Right lobe of liver (tissue), 6 donors: Measurements from ENCODE around the gene PFN1. TPM values are rescaled to one million over a fixed set of nuclear protein-coding genes. Genes with fewer than 3 reads are reported as not detected.
"Not testable (repeated sequence)": the region's sequence is repeated elsewhere in the genome, so short reads cannot be mapped to it uniquely, and the experiment has no call there.

Experiments used
- ATAC-seq, 4 donors: fragments of 200-7000 bp; cut with Tn5 transposase; one replicate each; pipeline ENCODE4 v1.9.1; 2020; ENCODE audit warnings: mild to moderate bottlenecking in 4 of 4, moderate library complexity in 4 of 4
- DNase-seq, 3 donors: peaks; one replicate each; pipeline ENCODE4 v3.0.0-alpha.2; 2020
- H3K27ac ChIP-seq, 3 donors: fragments of 200-600 bp; one replicate each; pipeline ENCODE4 v1.8.0; 2022
- H3K27me3 ChIP-seq, 2 donors: fragments of 200-600 bp; one replicate each; pipeline ENCODE4 v1.8.0; 2022
- H3K36me3 ChIP-seq, 4 donors: fragments of 200-600 bp; sonication (generic) in 1 of 4; one replicate each; pipeline versions ENCODE4 v1.5.1 to v1.8.0; 2017 to 2022; ENCODE audit warnings: control low read depth in 1 of 4
- H3K4me1 ChIP-seq, 4 donors: fragments of 200-600 bp; sonication (generic) in 1 of 4; one replicate each; pipeline versions ENCODE4 v1.5.1 to v1.8.0; 2017 to 2022; ENCODE audit warnings: control low read depth in 1 of 4
- H3K4me3 ChIP-seq, 3 donors: fragments of 200-600 bp; one replicate each; pipeline ENCODE4 v1.8.0; 2022
- H3K9me3 ChIP-seq, 4 donors: fragments of 200-600 bp; sonication (generic) in 1 of 4; one replicate each; pipeline versions ENCODE4 v1.5.1 to v1.8.0; 2017 to 2022; ENCODE audit warnings: control low read depth in 1 of 4
- POLR2A ChIP-seq: fragments of 450-650 bp; IDR thresholded peaks from one replicate; pipeline ENCODE4 v1.6.1; 2017; ENCODE audit warnings: antibody characterized with exemption, mild to moderate bottlenecking
- WGBS: methylation state at CpG from one replicate; pipeline ENCODE4 v1.1.6; 2018; ENCODE audit warnings: low coverage, low lambda C conversion rate; ENCODE audit not compliant: insufficient coverage; ENCODE audit errors: missing lambda C conversion rate; 5-methylcytosine and 5-hydroxymethylcytosine counted together
- intact Hi-C, 2 donors: fragments of 100-400 bp; cut with DNase I; formaldehyde crosslinking; loops; one replicate each; pipeline versions ENCODE4 v1.11.2 to v1.14.1; 2022
- total RNA-seq, 6 experiments: library from RNA; depleted of rRNA in 2 of 6; stranded (reverse); fragments of >200 nt in 2 of 6; fragmentation: NEBNext Ultra II Directional in 3 of 6; extraction: Animal tissue kit (Norgen Biotek cat#: 25700) in 3 of 6; gene quantifications; one replicate each; pipeline versions ENCODE4 v1.1.0 to v1.2.4, GENCODE V29; 2016 to 2023
- TF ChIP-seq, protein P1 (sequence below), 4 donors: fragments of 200-600 bp in 3 of 4; fragments of 450-650 bp in 1 of 4; IDR thresholded peaks; one replicate each; pipeline versions ENCODE4 v1.5.1 to v1.8.0; 2016 to 2022; ENCODE audit warnings: antibody characterized with exemption in 4 of 4, mild to moderate bottlenecking in 2 of 4
- donor health status: DM: no; HTN: yes; CAD: no.
- donor health status: DM: no; HTN: no; CAD: no.
- donor health status: DM: no; HTN: no; CAD: no.
- donor health status: DM: no; HTN: yes; CAD: no.
- donor health status: DM: no; HTN: yes; CAD: no.

PFN1 gene
- total RNA-seq, 6 experiments from 2014 or later: 221 to 1,037 (median 292) TPM

GRCh38 chr17:4908711-4909496 lies 39.4 kb downstream of the PFN1 start:
- Histone ChIP-seq H3K27me3 (no peaks in the 10 kb centered on the region), H3K4me1 (peaks cover 0 to 12% (median 5%) of the 10 kb centered on the region in 4 donors), H3K4me3 (no peak overlapping the region), H3K27ac (peak overlapping the region in 2 of 3 donors; percentile 42 to 57), H3K9me3 (no peaks in the 10 kb centered on the region), H3K36me3 (no peaks in the 10 kb centered on the region)
- ATAC-seq (peak; percentile 94 to 99 (median 96)), DNase-seq (peak; percentile 90 to 91 (median 91))
- intact Hi-C loops: no loop called here
- no peak for TF ChIP-seq POLR2A
- TF ChIP-seq, protein P1, sequence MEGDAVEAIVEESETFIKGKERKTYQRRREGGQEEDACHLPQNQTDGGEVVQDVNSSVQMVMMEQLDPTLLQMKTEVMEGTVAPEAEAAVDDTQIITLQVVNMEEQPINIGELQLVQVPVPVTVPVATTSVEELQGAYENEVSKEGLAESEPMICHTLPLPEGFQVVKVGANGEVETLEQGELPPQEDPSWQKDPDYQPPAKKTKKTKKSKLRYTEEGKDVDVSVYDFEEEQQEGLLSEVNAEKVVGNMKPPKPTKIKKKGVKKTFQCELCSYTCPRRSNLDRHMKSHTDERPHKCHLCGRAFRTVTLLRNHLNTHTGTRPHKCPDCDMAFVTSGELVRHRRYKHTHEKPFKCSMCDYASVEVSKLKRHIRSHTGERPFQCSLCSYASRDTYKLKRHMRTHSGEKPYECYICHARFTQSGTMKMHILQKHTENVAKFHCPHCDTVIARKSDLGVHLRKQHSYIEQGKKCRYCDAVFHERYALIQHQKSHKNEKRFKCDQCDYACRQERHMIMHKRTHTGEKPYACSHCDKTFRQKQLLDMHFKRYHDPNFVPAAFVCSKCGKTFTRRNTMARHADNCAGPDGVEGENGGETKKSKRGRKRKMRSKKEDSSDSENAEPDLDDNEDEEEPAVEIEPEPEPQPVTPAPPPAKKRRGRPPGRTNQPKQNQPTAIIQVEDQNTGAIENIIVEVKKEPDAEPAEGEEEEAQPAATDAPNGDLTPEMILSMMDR (IDR thresholded peaks at IDR 0.05): peak; percentile 88 to 96 (median 91)
- WGBS: 10% methylated on average over 15 of the region's 20 CpGs

GRCh38 chr17:4908301-4908700 lies 40.0 kb downstream of the PFN1 start:
- TF ChIP-seq, protein P1 (IDR thresholded peaks at IDR 0.05): no peak
- peak; percentile 62 for TF ChIP-seq POLR2A
- peak in 1 of 3 donors; percentile 57 for DNase-seq
- H3K27ac ChIP-seq: peak overlapping the region in 1 of 3 donors; percentile 19

GRCh38 chr17:4906642-4907041 lies 41.7 kb downstream of the PFN1 start:
- H3K27me3 ChIP-seq, H3K27ac ChIP-seq, H3K9me3 ChIP-seq, DNase-seq, H3K36me3 ChIP-seq, H3K4me3 ChIP-seq, intact Hi-C loops, ATAC-seq: not testable (repeated sequence)
- peaks cover 0 to 14% (median 6%) of the 10 kb centered on the region in 4 donors for H3K4me1 ChIP-seq

More at GRCh38 chr17:4908301-4908700, 40.0 kb downstream of the PFN1 start:
- peak in 3 of 4 donors; percentile 54 to 71 (median 60) for ATAC-seq
- Histone ChIP-seq H3K4me1 (peaks cover 0 to 12% (median 4%) of the 10 kb centered on the region in 4 donors), H3K9me3 (no peaks in the 10 kb centered on the region), H3K27me3 (no peaks in the 10 kb centered on the region), H3K36me3 (no peaks in the 10 kb centered on the region), H3K4me3 (no peak overlapping the region)
- 33% methylated on average over 2 of the region's 10 CpGs for WGBS
- intact Hi-C loops: no loop called here

DNA sequence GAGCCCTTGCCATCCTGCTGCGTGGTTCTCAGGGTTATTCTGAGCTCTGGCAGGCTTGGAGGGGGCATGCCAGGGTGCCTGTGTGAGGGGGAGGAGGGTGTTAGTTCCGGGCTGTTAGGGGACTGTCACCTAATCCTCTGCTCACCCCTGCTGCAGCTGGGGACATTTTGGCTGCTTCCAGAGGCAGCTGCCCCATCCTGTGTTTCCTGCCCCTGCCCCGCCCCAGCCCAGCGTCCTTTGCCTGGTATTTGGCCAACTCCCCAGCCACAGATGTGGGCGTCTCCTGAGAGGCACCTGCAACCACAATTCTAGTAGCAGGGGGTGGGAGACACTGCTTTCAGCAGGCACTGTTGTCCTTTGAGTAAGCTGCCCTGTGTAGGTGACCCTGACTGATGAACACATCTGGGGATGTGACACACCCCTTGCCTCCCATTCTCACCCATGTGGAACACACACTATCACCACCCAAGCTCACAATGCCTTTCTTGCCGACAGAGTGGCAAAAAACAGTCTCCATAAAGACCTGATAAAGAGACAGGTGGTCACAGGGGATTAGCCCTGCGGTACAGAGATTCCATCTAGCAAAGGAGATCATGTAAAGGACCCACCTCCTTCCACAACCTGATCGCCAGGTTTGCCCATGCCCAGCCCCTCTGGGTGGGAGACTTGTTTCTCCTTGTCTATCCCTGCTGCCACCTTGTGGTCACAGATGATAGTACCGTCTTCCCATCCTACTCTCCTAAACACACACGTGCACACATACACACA lies 45.1 kb downstream of the PFN1 start, which contains the start of gene CHRNE:
Gene CHRNE (minus strand): TSS at position 48 of the 768 bp plus-strand sequence. CDS start 35 bp downstream, at position 13.
- H3K4me3 ChIP-seq: peak within 1 kb of the TSS in 1 of 3 donors; percentile 27
- DNase-seq: peak; percentile 60 to 83 (median 68)
- H3K4me1 ChIP-seq: peaks cover 0 to 23% (median 12%) of the 10 kb centered on the region in 4 donors
- H3K36me3 ChIP-seq: no peaks in the 10 kb centered on the region
- H3K27me3 ChIP-seq: no peaks in the 10 kb centered on the region
- intact Hi-C loops: loop anchor here in 1 of 2 donors (5.0 kb wide), 1 partner anchor 159 kb away; no protein-coding TSS in a partner anchor
- no peaks in the 10 kb centered on the region for H3K9me3 ChIP-seq
- no peak for TF ChIP-seq POLR2A
- TF ChIP-seq, protein P1 (IDR thresholded peaks at IDR 0.05): peak; percentile 70 to 84 (median 76)
- peak; percentile 45 to 57 (median 47) for ATAC-seq
- 13% methylated on average over 6 of the region's 10 CpGs for WGBS
- peak within 1 kb of the TSS in 2 of 3 donors; percentile 43 to 75 for H3K27ac ChIP-seq
